Endothelial cell of umbilical vein (primary cell): ENCODE measurements around the gene MAEA.

ENCODE experiments used
- CTCF ChIP-seq, 2 donors: IDR thresholded peaks; 1 replicate in 1 of 2; 2 replicates in 1 of 2; pipeline ENCODE4 v1.5.1; 2011; ENCODE audit warnings: low read length in 2 of 2, mild to moderate bottlenecking in 2 of 2, moderate library complexity in 2 of 2, control low read depth in 1 of 2, inconsistent platforms in 1 of 2, low read depth in 1 of 2; ENCODE audit not compliant: insufficient read depth in 1 of 2; ENCODE audit errors: extremely low read depth in 1 of 2
- EZH2 ChIP-seq: IDR thresholded peaks from 2 replicates; pipeline ENCODE4 v1.6.1; 2012; ENCODE audit warnings: borderline replicate concordance, low read depth, mild to moderate bottlenecking, moderate library complexity, low read length, inconsistent platforms; ENCODE audit not compliant: severe bottlenecking
- MYC ChIP-seq: IDR thresholded peaks from one replicate; pipeline ENCODE4 v1.6.1; 2011; ENCODE audit warnings: mild to moderate bottlenecking, low read depth, low read length
- POLR2A ChIP-seq: IDR thresholded peaks from 2 replicates; pipeline ENCODE4 v1.6.1; 2012; ENCODE audit warnings: low read depth, mild to moderate bottlenecking, control low read depth, low read length

- TF ChIP-seq POLR2A (no peak), CTCF (IDR thresholded peaks at IDR 0.05; ENCODE audit: extremely low read depth in 1 of 2, insufficient read depth in 1 of 2, low read depth in 1 of 2, low read length in 2 of 2) (no peak), EZH2 (no peak), MYC (no peak)
Measured at GRCh38 chr4:1376841-1377605, 87.3 kb downstream of the MAEA start.
